ENCODE data around the gene LYRM4. TPM values are rescaled to one million over a fixed set of nuclear protein-coding genes. Genes with fewer than 3 reads are reported as not detected.

Gene LYRM4
- total RNA-seq, 1 experiment from 2014 or later: 16.5 TPM

DNA sequence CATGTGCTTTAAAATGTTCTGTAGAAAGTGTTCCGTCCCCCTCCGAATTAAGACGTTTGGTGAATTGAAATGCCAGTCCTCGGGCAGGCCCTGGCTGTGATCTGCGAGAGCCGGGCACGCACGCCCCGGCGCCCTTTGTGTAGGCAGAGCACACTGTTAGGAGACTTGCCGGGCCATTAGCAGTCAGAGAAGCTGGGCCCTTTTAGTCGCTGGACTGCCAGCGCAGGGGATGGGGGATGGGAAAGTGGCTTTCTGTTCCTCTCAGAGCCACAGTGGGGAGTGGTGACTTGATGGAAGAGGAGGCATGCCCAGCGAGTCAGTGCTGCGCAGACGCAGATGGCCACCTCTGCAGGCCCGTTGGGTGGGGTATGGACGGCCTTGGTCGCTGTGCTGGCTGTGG is 173.4 kb downstream of the LYRM4 start:
- peaks cover 11% of the 10 kb centered on the region for H3K4me1 Mint-ChIP-seq (ENCODE audit: low read depth, unreplicated experiment)
- BruUV-seq (replicated peaks): no TSS peak
- intact Hi-C loops (cut with micrococcal nuclease; ENCODE audit: unreplicated experiment): no loop called here
- TF ChIP-seq, protein P1, sequence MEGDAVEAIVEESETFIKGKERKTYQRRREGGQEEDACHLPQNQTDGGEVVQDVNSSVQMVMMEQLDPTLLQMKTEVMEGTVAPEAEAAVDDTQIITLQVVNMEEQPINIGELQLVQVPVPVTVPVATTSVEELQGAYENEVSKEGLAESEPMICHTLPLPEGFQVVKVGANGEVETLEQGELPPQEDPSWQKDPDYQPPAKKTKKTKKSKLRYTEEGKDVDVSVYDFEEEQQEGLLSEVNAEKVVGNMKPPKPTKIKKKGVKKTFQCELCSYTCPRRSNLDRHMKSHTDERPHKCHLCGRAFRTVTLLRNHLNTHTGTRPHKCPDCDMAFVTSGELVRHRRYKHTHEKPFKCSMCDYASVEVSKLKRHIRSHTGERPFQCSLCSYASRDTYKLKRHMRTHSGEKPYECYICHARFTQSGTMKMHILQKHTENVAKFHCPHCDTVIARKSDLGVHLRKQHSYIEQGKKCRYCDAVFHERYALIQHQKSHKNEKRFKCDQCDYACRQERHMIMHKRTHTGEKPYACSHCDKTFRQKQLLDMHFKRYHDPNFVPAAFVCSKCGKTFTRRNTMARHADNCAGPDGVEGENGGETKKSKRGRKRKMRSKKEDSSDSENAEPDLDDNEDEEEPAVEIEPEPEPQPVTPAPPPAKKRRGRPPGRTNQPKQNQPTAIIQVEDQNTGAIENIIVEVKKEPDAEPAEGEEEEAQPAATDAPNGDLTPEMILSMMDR (IDR thresholded peaks at IDR 0.05; ENCODE audit: unreplicated experiment): no peak
- H3K4me3 Mint-ChIP-seq (ENCODE audit: low read depth, unreplicated experiment): no peak overlapping the region
- CTCF ChIA-PET: no interaction called here
- no peaks in the 10 kb centered on the region for H3K27me3 Mint-ChIP-seq (ENCODE audit: unreplicated experiment)
- DNase-seq: no peak
- no peak overlapping the region for H3K27ac Mint-ChIP-seq (ENCODE audit: unreplicated experiment)
- H3K9me3 Mint-ChIP-seq (ENCODE audit: low read depth, unreplicated experiment): no peaks in the 10 kb centered on the region
- peaks cover 7% of the 10 kb centered on the region for H3K36me3 Mint-ChIP-seq (ENCODE audit: insufficient read depth, unreplicated experiment)

DNA sequence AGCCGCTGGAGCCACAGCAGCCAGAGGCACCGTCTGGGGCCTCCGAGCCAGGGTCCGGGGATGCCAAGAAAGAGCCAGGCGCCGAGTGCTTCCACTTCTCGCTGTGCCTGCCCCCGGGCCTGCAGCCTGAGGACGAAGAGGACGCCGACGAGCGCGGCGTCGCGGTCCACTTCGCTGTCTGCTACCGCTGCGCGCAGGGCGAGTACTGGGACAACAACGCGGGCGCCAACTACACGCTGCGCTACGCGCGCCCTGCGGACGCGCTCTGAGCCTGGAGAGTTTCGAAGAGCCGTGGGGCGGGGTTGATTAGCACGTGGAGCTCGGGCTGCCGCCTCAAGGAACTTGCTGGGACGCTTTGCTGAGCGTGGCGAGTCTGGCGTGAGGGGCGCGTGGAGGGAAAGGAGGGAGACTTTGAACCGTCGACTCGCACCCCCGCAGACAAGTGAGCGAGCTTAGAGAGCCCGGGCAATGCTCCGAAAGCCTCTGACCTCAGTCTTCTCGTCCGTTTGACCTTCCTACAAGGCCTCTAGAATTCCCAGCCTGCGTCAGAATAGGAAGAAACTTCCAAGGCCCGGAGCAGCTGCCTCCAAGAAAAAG is 174.4 kb downstream of the LYRM4 start:
- no peak for DNase-seq
- H3K27me3 Mint-ChIP-seq (ENCODE audit: unreplicated experiment): no peaks in the 10 kb centered on the region
- CTCF ChIA-PET: no interaction called here
- peaks cover 7% of the 10 kb centered on the region for H3K36me3 Mint-ChIP-seq (ENCODE audit: insufficient read depth, unreplicated experiment)
- no peak overlapping the region for H3K4me3 Mint-ChIP-seq (ENCODE audit: low read depth, unreplicated experiment)
- intact Hi-C loops (cut with micrococcal nuclease; ENCODE audit: unreplicated experiment): no loop called here
- TF ChIP-seq, protein P1 (IDR thresholded peaks at IDR 0.05; ENCODE audit: unreplicated experiment): no peak
- H3K4me1 Mint-ChIP-seq (ENCODE audit: low read depth, unreplicated experiment): peaks cover 14% of the 10 kb centered on the region
- H3K27ac Mint-ChIP-seq (ENCODE audit: unreplicated experiment): no peak overlapping the region
- no TSS peak for BruUV-seq (replicated peaks)
- no peaks in the 10 kb centered on the region for H3K9me3 Mint-ChIP-seq (ENCODE audit: low read depth, unreplicated experiment)

GRCh38 chr6:5085648-5086293 is 175.0 kb downstream of the LYRM4 start:
- peaks cover 7% of the 10 kb centered on the region for H3K36me3 Mint-ChIP-seq (ENCODE audit: insufficient read depth, unreplicated experiment)
- CTCF ChIA-PET: no interaction called here
- H3K9me3 Mint-ChIP-seq (ENCODE audit: low read depth, unreplicated experiment): no peaks in the 10 kb centered on the region
- no TSS peak for BruUV-seq (replicated peaks)
- H3K4me3 Mint-ChIP-seq (ENCODE audit: low read depth, unreplicated experiment): peak overlapping the region; percentile 72
- intact Hi-C loops (cut with micrococcal nuclease; ENCODE audit: unreplicated experiment): no loop called here
- TF ChIP-seq, protein P1 (IDR thresholded peaks at IDR 0.05; ENCODE audit: unreplicated experiment): no peak
- no peaks in the 10 kb centered on the region for H3K27me3 Mint-ChIP-seq (ENCODE audit: unreplicated experiment)
- H3K4me1 Mint-ChIP-seq (ENCODE audit: low read depth, unreplicated experiment): peaks cover 14% of the 10 kb centered on the region
- DNase-seq: peak; percentile 29
- H3K27ac Mint-ChIP-seq (ENCODE audit: unreplicated experiment): no peak overlapping the region

DNA sequence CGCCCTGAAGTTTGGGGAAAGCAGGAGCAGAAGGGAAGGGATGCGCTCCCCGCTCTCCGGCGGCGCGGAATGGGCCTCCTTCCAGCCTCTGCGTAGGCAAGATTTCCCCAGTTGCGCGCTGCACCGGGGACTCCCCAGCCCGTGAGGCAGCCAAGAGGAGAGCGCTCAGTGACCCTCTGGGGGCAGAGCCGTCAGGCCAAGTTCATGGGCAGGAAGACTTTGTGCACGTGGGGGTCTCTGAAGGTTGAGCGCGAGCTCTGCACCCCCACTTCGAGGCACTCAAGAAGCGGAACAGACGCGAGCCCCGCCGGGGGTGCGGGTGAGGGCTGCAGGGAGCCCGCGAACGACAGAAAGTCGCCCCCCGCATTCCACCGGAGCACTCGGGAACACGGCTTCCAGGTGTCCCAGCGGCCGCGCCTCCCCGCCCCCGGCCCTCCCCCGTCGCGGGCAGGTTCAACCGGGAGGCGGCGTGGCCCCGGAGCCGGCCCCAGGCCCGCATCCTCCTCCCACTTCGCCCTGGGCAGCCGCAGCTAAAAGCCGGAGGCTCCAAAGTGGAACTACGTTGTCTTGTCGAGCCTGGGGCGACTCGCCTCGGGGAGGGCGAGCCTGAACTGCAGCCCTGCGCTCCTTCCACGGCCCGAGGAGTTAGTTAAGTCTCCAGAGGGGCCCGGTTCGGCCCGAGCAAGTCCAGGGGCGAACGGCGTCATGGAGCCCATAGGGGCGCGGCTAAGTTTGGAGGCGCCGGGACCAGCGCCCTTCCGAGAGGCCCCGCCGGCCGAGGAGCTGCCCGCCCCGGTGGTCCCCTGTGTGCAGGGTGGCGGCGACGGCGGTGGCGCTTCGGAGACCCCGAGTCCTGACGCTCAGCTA is 175.7 kb downstream of the LYRM4 start, which contains the start of gene PPP1R3G:
PPP1R3G (plus strand) TSS at position 561 of the 867 bp plus-strand sequence; CDS start at position 706, 145 bp downstream.
- CTCF ChIA-PET: no interaction called here
- Mint-ChIP-seq H3K4me3 (ENCODE audit: low read depth, unreplicated experiment) (peak within 1 kb of the TSS; percentile 72), H3K27me3 (ENCODE audit: unreplicated experiment) (no peaks in the 10 kb centered on the region), H3K36me3 (ENCODE audit: insufficient read depth, unreplicated experiment) (peaks cover 7% of the 10 kb centered on the region), H3K27ac (ENCODE audit: unreplicated experiment) (no peak within 1 kb of the TSS), H3K9me3 (ENCODE audit: low read depth, unreplicated experiment) (no peaks in the 10 kb centered on the region), H3K4me1 (ENCODE audit: low read depth, unreplicated experiment) (peaks cover 14% of the 10 kb centered on the region)
- peak; percentile 35 for DNase-seq
- TF ChIP-seq, protein P1 (IDR thresholded peaks at IDR 0.05; ENCODE audit: unreplicated experiment): no peak
- no TSS peak for BruUV-seq (replicated peaks)
- intact Hi-C loops (cut with micrococcal nuclease; ENCODE audit: unreplicated experiment): no loop called here

Measured in Calu3 (cell line).